Loucy (cell line): ENCODE data around the gene ANKRD39.

Source experiments
- H2AFZ ChIP-seq: fragments of 200-600 bp; sonication (generic); 2 replicates; pipeline ENCODE4 v1.6.0; 2016; ENCODE audit warnings: antibody characterized with exemption, mild to moderate bottlenecking, low read length, moderate library complexity
- H3F3A ChIP-seq: fragments of 200-600 bp; 2 replicates; pipeline ENCODE4 v1.6.0; 2016; ENCODE audit warnings: antibody characterized with exemption, low read depth, mild to moderate bottlenecking
- H3K27me3 ChIP-seq: fragments of 200-600 bp; sonication (generic); 2 replicates; pipeline ENCODE4 v1.6.1; 2014; ENCODE audit warnings: low read length, mild to moderate bottlenecking; ENCODE audit not compliant: insufficient read depth, poor library complexity, severe bottlenecking
- H3K36me3 ChIP-seq: fragments of 200-600 bp; sonication (generic); 2 replicates; pipeline ENCODE4 v1.6.1; 2016; ENCODE audit warnings: low read length; ENCODE audit not compliant: insufficient read depth
- H3K4me1 ChIP-seq: fragments of 200-600 bp; sonication (generic); 2 replicates; pipeline ENCODE4 v1.5.1; 2014; ENCODE audit warnings: low read length, mild to moderate bottlenecking; ENCODE audit not compliant: insufficient read depth, poor library complexity, severe bottlenecking
- H3K4me2 ChIP-seq: fragments of 200-600 bp; sonication (generic); 2 replicates; pipeline ENCODE4 v1.6.0; 2014; ENCODE audit warnings: antibody characterized with exemption, low read length, low read depth, mild to moderate bottlenecking; ENCODE audit not compliant: poor library complexity, severe bottlenecking
- H3K4me3 ChIP-seq: fragments of 200-600 bp; sonication (generic); 2 replicates; pipeline ENCODE4 v1.5.1; 2014; ENCODE audit warnings: low read length, mild to moderate bottlenecking, mixed read lengths; ENCODE audit not compliant: poor library complexity, severe bottlenecking
- H3K79me2 ChIP-seq: fragments of 200-600 bp; sonication (generic); 2 replicates; pipeline ENCODE4 v1.6.1; 2014; ENCODE audit warnings: low read length; ENCODE audit not compliant: insufficient read depth
- H3K9ac ChIP-seq: fragments of 200-600 bp; sonication (generic); 2 replicates; pipeline ENCODE4 v1.6.0; 2014; ENCODE audit warnings: mild to moderate bottlenecking, low read depth, low read length, moderate library complexity; ENCODE audit not compliant: poor library complexity, severe bottlenecking
- H3K9me2 ChIP-seq: fragments of 200-600 bp; sonication (generic); replicated peaks from 2 replicates; pipeline ENCODE4 v1.6.1; 2016; ENCODE audit warnings: low read depth, low read length, mixed read lengths
- H3K9me3 ChIP-seq: fragments of 200-600 bp; sonication (generic); 2 replicates; pipeline ENCODE4 v1.6.1; 2014; ENCODE audit warnings: mild to moderate bottlenecking, antibody characterized with exemption, low read length, low read depth; ENCODE audit not compliant: insufficient read depth
- H4K20me1 ChIP-seq: fragments of 200-600 bp; sonication (generic); 2 replicates; pipeline ENCODE4 v1.6.0; 2014; ENCODE audit warnings: antibody characterized with exemption, low read length, mild to moderate bottlenecking; ENCODE audit not compliant: insufficient read depth, poor library complexity, severe bottlenecking
- EZH2phosphoT487 ChIP-seq: fragments of 200-600 bp; IDR thresholded peaks from 2 replicates; pipeline ENCODE4 v1.6.1; 2018; ENCODE audit warnings: antibody characterized with exemption, mild to moderate bottlenecking, moderate library complexity, borderline replicate concordance
- TF ChIP-seq, protein P1 (sequence below): fragments of 200-600 bp; sonication (generic); conservative IDR thresholded peaks from 2 replicates; pipeline ENCODE4 v1.5.1; 2014; ENCODE audit warnings: mild to moderate bottlenecking, antibody characterized with exemption, low read length

Gene ANKRD39

DNA sequence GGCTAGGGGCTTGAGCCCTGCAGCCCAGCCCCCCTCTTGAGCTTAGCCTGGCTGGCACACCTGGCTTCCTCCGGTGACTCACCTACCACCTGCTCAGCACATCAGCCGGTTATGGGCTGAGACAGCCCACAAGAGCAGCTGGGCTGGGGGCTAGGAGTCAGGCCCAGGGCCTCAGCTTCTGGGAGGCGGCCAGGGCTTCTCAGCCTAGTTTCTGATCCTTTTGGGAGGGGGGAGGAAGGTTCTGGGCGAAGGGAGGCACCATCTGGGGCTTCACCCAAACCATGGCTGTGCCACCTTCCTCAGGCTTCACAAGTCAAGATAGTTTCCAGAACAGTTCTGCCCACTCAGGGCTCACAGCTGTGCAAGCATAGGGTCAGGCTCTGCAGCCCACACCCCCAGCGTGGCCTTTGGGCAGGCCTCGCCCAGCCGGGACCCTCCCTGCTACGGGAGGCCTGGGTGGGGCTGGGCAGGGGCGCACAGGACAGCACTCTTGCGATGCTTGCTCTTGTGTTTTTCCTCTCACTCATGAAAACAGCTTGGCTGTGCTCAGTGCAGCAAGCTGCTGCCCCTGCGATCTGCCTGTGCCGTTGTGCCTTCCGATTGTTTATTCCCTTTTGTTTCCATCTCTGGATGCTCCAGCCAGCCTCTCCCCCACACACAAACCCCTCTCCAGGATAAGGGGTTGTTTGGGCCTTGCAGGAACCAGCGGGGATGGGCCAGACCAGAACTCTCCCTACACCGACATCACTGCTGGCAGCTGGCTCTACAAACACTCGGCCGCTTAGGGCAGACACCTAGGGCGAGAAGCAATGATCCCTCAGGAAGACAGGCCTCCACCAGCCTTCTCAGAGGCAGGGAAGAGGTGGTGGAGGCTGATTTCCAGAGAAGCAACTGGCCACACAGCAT, 38.2 kb upstream of the ANKRD39 start:
- TF ChIP-seq, protein P1, sequence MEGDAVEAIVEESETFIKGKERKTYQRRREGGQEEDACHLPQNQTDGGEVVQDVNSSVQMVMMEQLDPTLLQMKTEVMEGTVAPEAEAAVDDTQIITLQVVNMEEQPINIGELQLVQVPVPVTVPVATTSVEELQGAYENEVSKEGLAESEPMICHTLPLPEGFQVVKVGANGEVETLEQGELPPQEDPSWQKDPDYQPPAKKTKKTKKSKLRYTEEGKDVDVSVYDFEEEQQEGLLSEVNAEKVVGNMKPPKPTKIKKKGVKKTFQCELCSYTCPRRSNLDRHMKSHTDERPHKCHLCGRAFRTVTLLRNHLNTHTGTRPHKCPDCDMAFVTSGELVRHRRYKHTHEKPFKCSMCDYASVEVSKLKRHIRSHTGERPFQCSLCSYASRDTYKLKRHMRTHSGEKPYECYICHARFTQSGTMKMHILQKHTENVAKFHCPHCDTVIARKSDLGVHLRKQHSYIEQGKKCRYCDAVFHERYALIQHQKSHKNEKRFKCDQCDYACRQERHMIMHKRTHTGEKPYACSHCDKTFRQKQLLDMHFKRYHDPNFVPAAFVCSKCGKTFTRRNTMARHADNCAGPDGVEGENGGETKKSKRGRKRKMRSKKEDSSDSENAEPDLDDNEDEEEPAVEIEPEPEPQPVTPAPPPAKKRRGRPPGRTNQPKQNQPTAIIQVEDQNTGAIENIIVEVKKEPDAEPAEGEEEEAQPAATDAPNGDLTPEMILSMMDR, result no peak
- TF ChIP-seq EZH2phosphoT487, result no peak
- no peaks in the 10 kb centered on the region for H4K20me1 ChIP-seq
- peak overlapping the region; percentile 51 for H3K4me2 ChIP-seq
- H3K9ac ChIP-seq, result peak overlapping the region; percentile 38
- H3K27me3 ChIP-seq, result no peaks in the 10 kb centered on the region
- no peaks in the 10 kb centered on the region for H3K36me3 ChIP-seq
- H3K9me3 ChIP-seq, result no peaks in the 10 kb centered on the region
- peak overlapping the region; percentile 48; the same call in 1 of the 2 replicates for H2AFZ ChIP-seq
- H3K4me1 ChIP-seq, result peaks cover 36% of the 10 kb centered on the region
- H3K79me2 ChIP-seq, result no peaks in the 10 kb centered on the region
- no peak overlapping the region for H3K4me3 ChIP-seq
- no peaks in the 10 kb centered on the region for H3F3A ChIP-seq
- H3K9me2 ChIP-seq, result no peaks in the 10 kb centered on the region

DNA sequence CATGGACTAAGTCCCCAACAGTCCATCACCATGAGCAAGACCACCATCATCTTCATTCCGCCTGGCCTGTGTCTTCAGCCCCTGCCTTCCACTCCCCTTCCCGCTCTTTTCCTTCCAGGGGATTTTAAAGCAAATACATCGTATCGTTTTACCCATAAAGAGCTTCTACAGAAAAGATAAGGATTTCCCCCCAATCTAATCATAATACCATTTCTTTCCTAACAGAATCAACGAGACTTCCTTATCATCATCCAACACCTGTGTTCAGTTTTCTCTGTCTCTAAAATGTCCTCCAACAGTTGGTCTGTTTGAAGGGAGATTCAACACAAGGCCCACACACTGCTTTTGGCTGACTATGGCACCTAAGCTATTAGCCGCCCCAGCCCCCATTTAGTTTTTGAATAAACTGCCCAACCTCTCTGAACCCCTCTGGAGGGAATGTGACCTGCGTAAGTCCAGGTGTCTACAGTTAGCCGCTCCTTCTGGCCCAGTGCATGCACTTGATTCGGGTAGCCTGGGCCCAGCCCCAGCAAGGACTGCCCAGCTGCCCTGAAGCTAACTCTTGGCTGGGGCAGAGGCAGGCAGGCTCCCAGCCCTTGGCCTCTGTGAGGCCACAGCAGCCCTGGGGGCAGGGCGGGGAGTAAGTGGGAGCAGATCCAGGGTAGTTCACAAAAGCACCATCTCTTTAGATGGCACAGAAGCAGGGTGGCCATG, 37.4 kb upstream of the ANKRD39 start:
- Histone ChIP-seq H3K9me2 (no peaks in the 10 kb centered on the region), H2AFZ (no peak overlapping the region), H3K4me3 (no peak overlapping the region), H4K20me1 (no peaks in the 10 kb centered on the region), H3F3A (no peaks in the 10 kb centered on the region), H3K79me2 (no peaks in the 10 kb centered on the region), H3K27me3 (no peaks in the 10 kb centered on the region), H3K9me3 (no peaks in the 10 kb centered on the region), H3K4me2 (peak overlapping the region; percentile 51), H3K4me1 (peaks cover 36% of the 10 kb centered on the region), H3K36me3 (no peaks in the 10 kb centered on the region), H3K9ac (peak overlapping the region; percentile 38)
- TF ChIP-seq EZH2phosphoT487, result no peak
- TF ChIP-seq, protein P1, result no peak

DNA sequence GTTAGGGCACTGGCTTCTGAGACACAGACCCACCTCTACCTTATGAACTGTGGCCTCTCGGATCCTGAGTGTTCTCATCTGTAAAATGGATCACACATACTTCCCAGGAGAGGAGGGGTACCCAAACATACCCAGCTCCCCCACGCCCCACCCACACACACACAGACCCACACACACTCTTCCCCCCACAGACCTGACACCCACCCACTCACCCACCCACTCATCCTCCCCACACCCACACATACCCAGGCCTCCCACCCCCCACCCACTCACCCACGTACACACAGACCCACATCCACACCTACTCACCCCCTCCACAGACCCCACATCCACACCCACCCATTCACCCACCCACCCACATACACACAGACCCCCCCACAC, 36.3 kb upstream of the ANKRD39 start:
- Histone ChIP-seq H3K4me1 (peaks cover 36% of the 10 kb centered on the region), H3K9me2 (no peaks in the 10 kb centered on the region), H3K4me3 (no peak overlapping the region), H3K9me3 (no peaks in the 10 kb centered on the region), H4K20me1 (no peaks in the 10 kb centered on the region), H3K36me3 (no peaks in the 10 kb centered on the region), H3K4me2 (no peak overlapping the region), H2AFZ (no peak overlapping the region), H3K9ac (no peak overlapping the region), H3F3A (no peaks in the 10 kb centered on the region), H3K79me2 (no peaks in the 10 kb centered on the region), H3K27me3 (no peaks in the 10 kb centered on the region)
- TF ChIP-seq, protein P1, result no peak
- no peak for TF ChIP-seq EZH2phosphoT487
